Astrocyte (in vitro differentiated cells and primary cell): ENCODE results near the gene RBP5. TPM values are rescaled to one million over a fixed set of nuclear protein-coding genes. Genes with fewer than 3 reads are reported as not detected.

Experiments
- DNase-seq: peaks from one replicate; pipeline ENCODE4 v3.0.0-alpha.2; 2010; ENCODE audit warnings: low read depth
- FAIRE-seq: peaks from 2 replicates; lab custom pipeline; 2011; peaks lifted over from hg19 to GRCh38; lab: Jason Lieb, UNC
- H2AFZ ChIP-seq: 2 replicates; pipeline ENCODE4 v1.6.0; 2012; ENCODE audit warnings: low read depth, low read length, inconsistent platforms
- H3K27ac ChIP-seq: 2 replicates; pipeline ENCODE4 v1.5.1; 2011; ENCODE audit warnings: low read depth, low read length, inconsistent platforms
- H3K27me3 ChIP-seq: 2 replicates; pipeline ENCODE4 v1.6.0; 2011; ENCODE audit warnings: low read length, inconsistent platforms; ENCODE audit not compliant: insufficient read depth
- H3K36me3 ChIP-seq: 2 replicates; pipeline ENCODE4 v1.5.1; 2011; ENCODE audit warnings: low read length, inconsistent platforms; ENCODE audit not compliant: insufficient read depth
- H3K4me1 ChIP-seq: 2 replicates; pipeline ENCODE4 v1.5.1; 2011; ENCODE audit warnings: low read length, inconsistent platforms; ENCODE audit not compliant: insufficient read depth
- H3K4me2 ChIP-seq: 2 replicates; pipeline ENCODE4 v1.6.0; 2012; ENCODE audit warnings: low read length, inconsistent platforms
- H3K4me3 ChIP-seq: 2 replicates; pipeline ENCODE4 v1.5.1; 2011; ENCODE audit warnings: low read depth, mild to moderate bottlenecking, low read length, inconsistent platforms; ENCODE audit not compliant: insufficient read depth
- H3K79me2 ChIP-seq: 2 replicates; pipeline ENCODE4 v1.6.0; 2012; ENCODE audit warnings: mild to moderate bottlenecking, low read length, inconsistent platforms; ENCODE audit not compliant: insufficient read depth
- H3K9ac ChIP-seq: 2 replicates; pipeline ENCODE4 v1.6.0; 2012; ENCODE audit warnings: mild to moderate bottlenecking, low read length, inconsistent platforms
- H3K9me3 ChIP-seq: 2 replicates; pipeline ENCODE4 v1.5.1; 2012; ENCODE audit warnings: low read depth, mild to moderate bottlenecking, low read length, inconsistent platforms; ENCODE audit not compliant: insufficient read depth
- H4K20me1 ChIP-seq: 2 replicates; pipeline ENCODE4 v1.6.0; 2012; ENCODE audit warnings: low read length, inconsistent platforms; ENCODE audit not compliant: insufficient read depth
- H3K27ac Mint-ChIP-seq: one replicate; pipeline ENCODE4 v1.8.0; 2021; ENCODE audit warnings: mild to moderate bottlenecking, mixed read lengths; ENCODE audit not compliant: unreplicated experiment
- H3K27me3 Mint-ChIP-seq: one replicate; pipeline ENCODE4 v1.8.0; 2021; ENCODE audit warnings: low read depth, mixed read lengths; ENCODE audit not compliant: unreplicated experiment
- H3K36me3 Mint-ChIP-seq: one replicate; pipeline ENCODE4 v1.8.0; 2021; ENCODE audit warnings: low read depth, mixed read lengths; ENCODE audit not compliant: unreplicated experiment
- H3K4me1 Mint-ChIP-seq: one replicate; pipeline ENCODE4 v1.8.0; 2021; ENCODE audit warnings: low read depth, mixed read lengths; ENCODE audit not compliant: unreplicated experiment
- H3K4me3 Mint-ChIP-seq: one replicate; pipeline ENCODE4 v1.8.0; 2021; ENCODE audit warnings: mild to moderate bottlenecking, moderate library complexity, mixed read lengths; ENCODE audit not compliant: unreplicated experiment
- H3K9me3 Mint-ChIP-seq: one replicate; pipeline ENCODE4 v1.8.0; 2021; ENCODE audit warnings: mild to moderate bottlenecking, mixed read lengths; ENCODE audit not compliant: unreplicated experiment
- EZH2 ChIP-seq: IDR thresholded peaks from 2 replicates; pipeline ENCODE4 v1.6.1; 2012; ENCODE audit warnings: mild to moderate bottlenecking, low read length, inconsistent platforms; ENCODE audit not compliant: insufficient read depth
- total RNA-seq: library from RNA; stranded (reverse); gene quantifications from 2 replicates; pipeline ENCODE4 v1.2.1, GENCODE V29; 2021
- TF ChIP-seq, protein P1 (sequence below): IDR thresholded peaks from 2 replicates; pipeline ENCODE4 v1.5.1; 2011; ENCODE audit warnings: low read depth, mild to moderate bottlenecking, inconsistent platforms, low read length, moderate library complexity; ENCODE audit not compliant: insufficient read depth

The RBP5 gene
- total RNA-seq, 1 donor from 2014 or later = not detected

DNA sequence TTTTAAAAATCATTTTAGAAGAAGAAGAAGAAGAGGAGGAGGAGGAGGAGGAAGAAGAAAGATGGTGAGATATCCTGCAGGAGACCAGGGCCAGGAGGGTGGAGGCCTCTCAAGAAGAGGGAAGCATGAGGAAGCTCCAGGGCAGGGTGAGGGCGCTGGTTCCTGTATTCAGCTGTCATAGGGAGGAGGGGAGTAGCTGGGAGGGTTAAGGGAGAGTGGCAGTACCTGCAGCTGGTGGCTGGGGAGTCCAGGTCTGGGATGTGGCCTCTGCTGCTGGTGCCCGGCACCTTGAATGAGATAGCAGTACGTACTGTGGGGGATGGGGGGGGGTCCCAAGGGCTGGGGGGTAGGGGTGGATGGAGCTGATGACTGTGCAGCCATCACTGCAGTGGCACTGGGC, 9.8 kb downstream of the RBP5 start:
- no peak for FAIRE-seq
- H3K27me3 Mint-ChIP-seq = peaks cover 41% of the 10 kb centered on the region

DNA sequence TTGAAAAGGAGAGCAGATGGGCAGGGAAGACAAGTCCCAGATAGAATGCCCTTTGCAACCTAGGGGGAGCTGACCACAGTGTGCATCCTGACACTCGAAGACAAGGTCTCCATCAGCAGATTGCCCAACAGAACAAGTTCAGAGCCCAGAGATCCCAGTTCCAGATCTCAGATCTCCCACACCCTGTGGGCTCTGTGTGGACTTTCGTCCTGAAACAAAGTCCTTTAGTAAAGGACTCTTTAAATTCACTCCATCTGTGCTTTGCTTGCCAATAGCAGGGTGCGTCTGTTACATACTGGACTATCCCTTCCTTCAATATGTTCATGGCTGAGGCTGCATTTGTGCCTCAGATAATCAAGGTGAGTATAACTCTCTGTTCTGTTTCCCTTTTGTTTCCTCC, 11.0 kb downstream of the RBP5 start:
- Histone ChIP-seq H3K79me2 (no peaks in the 10 kb centered on the region), H3K4me1 (no peaks in the 10 kb centered on the region), H3K4me3 (no peak overlapping the region), H3K9ac (no peak overlapping the region), H3K9me3 (no peaks in the 10 kb centered on the region), H3K27me3 (no peaks in the 10 kb centered on the region), H3K27ac (no peak overlapping the region), H4K20me1 (peaks cover 3% of the 10 kb centered on the region), H2AFZ (no peak overlapping the region), H3K4me2 (no peak overlapping the region), H3K36me3 (no peaks in the 10 kb centered on the region)
- DNase-seq = no peak
- Mint-ChIP-seq H3K4me1 (no peaks in the 10 kb centered on the region), H3K36me3 (peaks cover 12% of the 10 kb centered on the region), H3K27me3 (peaks cover 39% of the 10 kb centered on the region), H3K27ac (no peak overlapping the region), H3K9me3 (no peaks in the 10 kb centered on the region), H3K4me3 (peak overlapping the region; percentile 45)
- TF ChIP-seq, protein P1, sequence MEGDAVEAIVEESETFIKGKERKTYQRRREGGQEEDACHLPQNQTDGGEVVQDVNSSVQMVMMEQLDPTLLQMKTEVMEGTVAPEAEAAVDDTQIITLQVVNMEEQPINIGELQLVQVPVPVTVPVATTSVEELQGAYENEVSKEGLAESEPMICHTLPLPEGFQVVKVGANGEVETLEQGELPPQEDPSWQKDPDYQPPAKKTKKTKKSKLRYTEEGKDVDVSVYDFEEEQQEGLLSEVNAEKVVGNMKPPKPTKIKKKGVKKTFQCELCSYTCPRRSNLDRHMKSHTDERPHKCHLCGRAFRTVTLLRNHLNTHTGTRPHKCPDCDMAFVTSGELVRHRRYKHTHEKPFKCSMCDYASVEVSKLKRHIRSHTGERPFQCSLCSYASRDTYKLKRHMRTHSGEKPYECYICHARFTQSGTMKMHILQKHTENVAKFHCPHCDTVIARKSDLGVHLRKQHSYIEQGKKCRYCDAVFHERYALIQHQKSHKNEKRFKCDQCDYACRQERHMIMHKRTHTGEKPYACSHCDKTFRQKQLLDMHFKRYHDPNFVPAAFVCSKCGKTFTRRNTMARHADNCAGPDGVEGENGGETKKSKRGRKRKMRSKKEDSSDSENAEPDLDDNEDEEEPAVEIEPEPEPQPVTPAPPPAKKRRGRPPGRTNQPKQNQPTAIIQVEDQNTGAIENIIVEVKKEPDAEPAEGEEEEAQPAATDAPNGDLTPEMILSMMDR = no peak
- no peak for TF ChIP-seq EZH2
- no peak for FAIRE-seq

More for the DNA sequence above, 9.8 kb downstream of the RBP5 start:
- no peaks in the 10 kb centered on the region for H3K79me2 ChIP-seq
- no peak for TF ChIP-seq EZH2
- TF ChIP-seq, protein P1 = no peak
- Mint-ChIP-seq H3K4me1 (no peaks in the 10 kb centered on the region), H3K9me3 (no peaks in the 10 kb centered on the region), H3K36me3 (peaks cover 11% of the 10 kb centered on the region), H3K4me3 (no peak overlapping the region), H3K27ac (no peak overlapping the region)
- H2AFZ ChIP-seq = no peak overlapping the region
- no peak overlapping the region for H3K4me3 ChIP-seq
- no peaks in the 10 kb centered on the region for H3K4me1 ChIP-seq
- no peaks in the 10 kb centered on the region for H3K27me3 ChIP-seq
- no peak overlapping the region for H3K9ac ChIP-seq
- H4K20me1 ChIP-seq = no peaks in the 10 kb centered on the region
- H3K4me2 ChIP-seq = no peak overlapping the region
- H3K36me3 ChIP-seq = no peaks in the 10 kb centered on the region
- no peaks in the 10 kb centered on the region for H3K9me3 ChIP-seq
- no peak overlapping the region for H3K27ac ChIP-seq
- DNase-seq = no peak

DNA sequence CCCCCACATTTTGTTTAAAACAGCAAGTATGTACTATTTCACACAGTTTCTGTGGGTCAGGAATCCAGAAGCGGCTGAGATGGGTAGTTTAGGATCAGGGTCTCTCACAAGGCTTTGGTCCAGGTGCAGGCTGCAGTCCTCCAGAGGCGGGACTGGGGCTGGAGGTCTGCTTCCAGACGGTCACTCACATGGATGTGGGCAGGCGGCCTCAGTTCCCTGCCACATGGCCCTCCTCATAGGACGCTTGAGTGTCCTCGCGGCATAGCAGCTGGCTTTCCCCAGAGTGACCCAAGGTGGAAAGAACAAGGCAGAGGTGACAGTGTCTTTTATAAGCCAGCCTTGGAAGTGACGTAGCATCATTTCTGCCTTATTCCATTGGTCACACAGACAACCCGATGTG, 11.8 kb downstream of the RBP5 start:
- H3K4me2 ChIP-seq = no peak overlapping the region
- H3K36me3 ChIP-seq = no peaks in the 10 kb centered on the region
- peaks cover 3% of the 10 kb centered on the region for H4K20me1 ChIP-seq
- H3K27me3 ChIP-seq = no peaks in the 10 kb centered on the region
- H3K4me3 ChIP-seq = no peak overlapping the region
- H3K79me2 ChIP-seq = no peaks in the 10 kb centered on the region
- H3K9ac ChIP-seq = no peak overlapping the region
- peaks cover 36% of the 10 kb centered on the region for H3K27me3 Mint-ChIP-seq
- H3K4me3 Mint-ChIP-seq = no peak overlapping the region
- no peaks in the 10 kb centered on the region for H3K4me1 ChIP-seq
- DNase-seq = no peak
- TF ChIP-seq, protein P1 = no peak
- no peak for TF ChIP-seq EZH2
- H3K36me3 Mint-ChIP-seq = peaks cover 12% of the 10 kb centered on the region
- FAIRE-seq = no peak
- H3K9me3 ChIP-seq = no peaks in the 10 kb centered on the region
- no peaks in the 10 kb centered on the region for H3K9me3 Mint-ChIP-seq
- H3K27ac Mint-ChIP-seq = no peak overlapping the region
- H2AFZ ChIP-seq = no peak overlapping the region
- H3K27ac ChIP-seq = no peak overlapping the region
- H3K4me1 Mint-ChIP-seq = no peaks in the 10 kb centered on the region
